Caki2 (cell line): Measurements from ENCODE around the gene ASTN2. TPM values are rescaled to one million over a fixed set of nuclear protein-coding genes. Genes with fewer than 3 reads are reported as not detected.

Experiments
- DNase-seq: peaks from one replicate; pipeline ENCODE4 v3.0.0-alpha.2; 2015; ENCODE audit warnings: low read depth
- in situ Hi-C: cut with HindIII; loops from 2 replicates; pipeline ENCODE4 v1.10.0; 2016; ENCODE audit warnings: low sequenced_read_pairs, low pct_unique_long_range_greater_than_20kb, mixed read lengths
- total RNA-seq: library from RNA; depleted of rRNA; stranded (reverse); fragments of >200 nt; shearing (Covaris generic); gene quantifications from 2 replicates; pipeline ENCODE4 v1.2.3, GENCODE V29; 2014; ENCODE audit warnings: low replicate concordance

Gene ASTN2
- total RNA-seq, 1 experiment from 2014 or later, result 25.1 TPM

GRCh38 chr9:116406469-116406868 lies 1008.4 kb downstream of the ASTN2 start:
- DNase-seq, result no peak
- in situ Hi-C loops, result no loop called here

GRCh38 chr9:116405321-116405720 lies 1009.5 kb downstream of the ASTN2 start:
- in situ Hi-C loops, result no loop called here
- DNase-seq, result peak; percentile 63

GRCh38 chr9:116404228-116404627 lies 1010.6 kb downstream of the ASTN2 start:
- DNase-seq, result no peak
- in situ Hi-C loops, result no loop called here

- no peak for DNase-seq
- in situ Hi-C loops, result no loop called here
Measured at GRCh38 chr9:116403171-116403570, 1011.7 kb downstream of the ASTN2 start.

- DNase-seq, result no peak
- in situ Hi-C loops, result no loop called here
Measured at GRCh38 chr9:116395699-116396037, 1019.2 kb downstream of the ASTN2 start.

GRCh38 chr9:116394894-116395698 lies 1019.8 kb downstream of the ASTN2 start:
- no peak for DNase-seq
- in situ Hi-C loops, result no loop called here

- no peak for DNase-seq
- in situ Hi-C loops, result no loop called here
Measured at GRCh38 chr9:116394070-116394469, 1020.8 kb downstream of the ASTN2 start.

GRCh38 chr9:116393198-116393597 lies 1021.7 kb downstream of the ASTN2 start:
- no peak for DNase-seq
- in situ Hi-C loops, result no loop called here

- in situ Hi-C loops, result no loop called here
- peak; percentile 40 for DNase-seq
Measured at GRCh38 chr9:116391306-116391900, 1023.5 kb downstream of the ASTN2 start.

GRCh38 chr9:116390303-116391228 lies 1024.3 kb downstream of the ASTN2 start:
- DNase-seq, result no peak
- in situ Hi-C loops, result no loop called here

GRCh38 chr9:116389541-116390302 lies 1025.1 kb downstream of the ASTN2 start:
- in situ Hi-C loops, result no loop called here
- DNase-seq, result peak; percentile 81

- in situ Hi-C loops, result no loop called here
- DNase-seq, result peak; percentile 90
Measured at GRCh38 chr9:116387934-116388698, 1026.7 kb downstream of the ASTN2 start.

GRCh38 chr9:116383936-116384335 lies 1030.9 kb downstream of the ASTN2 start:
- DNase-seq, result no peak
- in situ Hi-C loops, result no loop called here

GRCh38 chr9:116383133-116383532 lies 1031.7 kb downstream of the ASTN2 start:
- peak; percentile 30 for DNase-seq
- in situ Hi-C loops, result no loop called here

- DNase-seq, result no peak
- in situ Hi-C loops, result no loop called here
Measured at GRCh38 chr9:116382053-116382452, 1032.8 kb downstream of the ASTN2 start.

- in situ Hi-C loops, result no loop called here
- DNase-seq, result peak; percentile 55
Measured at GRCh38 chr9:116381350-116381749, 1033.5 kb downstream of the ASTN2 start.

GRCh38 chr9:116380496-116380995 lies 1034.3 kb downstream of the ASTN2 start:
- in situ Hi-C loops, result no loop called here
- DNase-seq, result no peak
